SU-DHL-6 (cell line): ENCODE results near the gene TMED7.

Experiments
- EZH2phosphoT487 ChIP-seq: fragments of 200-600 bp; sonication (generic), shearing (Covaris generic); conservative IDR thresholded peaks from 2 replicates; pipeline ENCODE4 v1.6.1; 2018; ENCODE audit warnings: mild to moderate bottlenecking, antibody characterized with exemption, low read length, moderate library complexity, mixed read lengths
- TF ChIP-seq, protein P1 (sequence below): fragments of 200-600 bp; sonication (generic); IDR thresholded peaks from one replicate; pipeline ENCODE4 v1.5.1; 2017; ENCODE audit warnings: antibody characterized with exemption, mild to moderate bottlenecking, low read length, moderate library complexity; ENCODE audit not compliant: insufficient read depth, poor library complexity, severe bottlenecking

DNA sequence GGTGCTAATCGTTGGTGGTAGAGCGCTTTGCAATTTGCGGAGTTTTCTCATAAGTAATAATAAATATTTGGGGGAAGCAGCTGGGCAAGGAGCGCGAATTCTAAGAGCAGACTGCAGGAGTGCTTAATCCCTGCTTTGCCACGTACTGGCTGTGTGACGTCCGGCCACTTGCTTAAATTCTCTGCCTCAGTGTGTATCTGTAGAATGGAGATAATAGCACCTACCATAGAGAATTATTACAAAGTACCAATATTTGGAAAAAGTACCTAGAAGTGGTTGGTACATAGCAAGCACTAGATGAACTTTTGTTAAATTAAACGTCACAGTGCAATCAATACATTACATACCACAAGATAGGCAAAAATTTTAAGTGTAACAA, 598 bp upstream of the TMED7 start:
- TF ChIP-seq, protein P1, sequence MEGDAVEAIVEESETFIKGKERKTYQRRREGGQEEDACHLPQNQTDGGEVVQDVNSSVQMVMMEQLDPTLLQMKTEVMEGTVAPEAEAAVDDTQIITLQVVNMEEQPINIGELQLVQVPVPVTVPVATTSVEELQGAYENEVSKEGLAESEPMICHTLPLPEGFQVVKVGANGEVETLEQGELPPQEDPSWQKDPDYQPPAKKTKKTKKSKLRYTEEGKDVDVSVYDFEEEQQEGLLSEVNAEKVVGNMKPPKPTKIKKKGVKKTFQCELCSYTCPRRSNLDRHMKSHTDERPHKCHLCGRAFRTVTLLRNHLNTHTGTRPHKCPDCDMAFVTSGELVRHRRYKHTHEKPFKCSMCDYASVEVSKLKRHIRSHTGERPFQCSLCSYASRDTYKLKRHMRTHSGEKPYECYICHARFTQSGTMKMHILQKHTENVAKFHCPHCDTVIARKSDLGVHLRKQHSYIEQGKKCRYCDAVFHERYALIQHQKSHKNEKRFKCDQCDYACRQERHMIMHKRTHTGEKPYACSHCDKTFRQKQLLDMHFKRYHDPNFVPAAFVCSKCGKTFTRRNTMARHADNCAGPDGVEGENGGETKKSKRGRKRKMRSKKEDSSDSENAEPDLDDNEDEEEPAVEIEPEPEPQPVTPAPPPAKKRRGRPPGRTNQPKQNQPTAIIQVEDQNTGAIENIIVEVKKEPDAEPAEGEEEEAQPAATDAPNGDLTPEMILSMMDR: no peak
- no peak for TF ChIP-seq EZH2phosphoT487
